Measurements from ENCODE around the gene HDAC5.

- TF ChIP-seq CTCF (IDR thresholded peaks at IDR 0.05; ENCODE audit: low read depth, low read length, poor library complexity, severe bottlenecking) = no peak
- no peak for TF ChIP-seq EZH2phosphoT487 (IDR thresholded peaks at IDR 0.05; ENCODE audit: borderline replicate concordance, low read length)
These were observed 28.6 kb downstream of the HDAC5 start for GRCh38 chr17:44094701-44095387.
